OCI-LY1 (cell line): ENCODE results near the gene PLPPR4.

Experiments
- EZH2 ChIP-seq: fragments of 200-600 bp; sonication (generic), shearing (Covaris generic); IDR thresholded peaks from 2 replicates; pipeline ENCODE4 v1.8.0; 2017; ENCODE audit warnings: borderline replicate concordance, mixed run types, mild to moderate bottlenecking, antibody characterized with exemption, low read length, moderate library complexity, mixed read lengths
- TF ChIP-seq, protein P1 (sequence below): fragments of 200-600 bp; sonication (generic), shearing (Covaris generic); IDR thresholded peaks from 2 replicates; pipeline ENCODE4 v1.5.1; 2017; ENCODE audit warnings: mild to moderate bottlenecking, antibody characterized with exemption, low read length, moderate library complexity, mixed read lengths

DNA sequence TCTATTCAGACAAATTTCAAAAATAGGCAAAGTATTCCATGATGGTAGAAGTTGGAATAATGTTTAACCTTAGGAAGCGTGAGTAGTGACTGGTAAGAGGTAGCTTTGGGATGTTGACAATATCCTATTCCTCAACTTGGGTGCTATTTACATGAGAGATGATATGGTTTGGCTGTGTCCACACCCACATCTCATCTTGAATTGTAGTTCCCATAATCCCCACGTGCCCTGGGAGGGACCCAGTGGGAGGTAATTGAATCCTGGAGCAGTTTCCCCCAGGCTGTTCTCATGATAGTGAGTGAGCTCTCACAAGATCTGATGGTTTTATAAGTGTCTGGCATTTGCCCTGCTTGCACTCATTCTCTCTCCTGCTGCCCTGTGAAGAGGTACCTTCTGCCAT lies 67.3 kb downstream of the PLPPR4 start:
- TF ChIP-seq, protein P1, sequence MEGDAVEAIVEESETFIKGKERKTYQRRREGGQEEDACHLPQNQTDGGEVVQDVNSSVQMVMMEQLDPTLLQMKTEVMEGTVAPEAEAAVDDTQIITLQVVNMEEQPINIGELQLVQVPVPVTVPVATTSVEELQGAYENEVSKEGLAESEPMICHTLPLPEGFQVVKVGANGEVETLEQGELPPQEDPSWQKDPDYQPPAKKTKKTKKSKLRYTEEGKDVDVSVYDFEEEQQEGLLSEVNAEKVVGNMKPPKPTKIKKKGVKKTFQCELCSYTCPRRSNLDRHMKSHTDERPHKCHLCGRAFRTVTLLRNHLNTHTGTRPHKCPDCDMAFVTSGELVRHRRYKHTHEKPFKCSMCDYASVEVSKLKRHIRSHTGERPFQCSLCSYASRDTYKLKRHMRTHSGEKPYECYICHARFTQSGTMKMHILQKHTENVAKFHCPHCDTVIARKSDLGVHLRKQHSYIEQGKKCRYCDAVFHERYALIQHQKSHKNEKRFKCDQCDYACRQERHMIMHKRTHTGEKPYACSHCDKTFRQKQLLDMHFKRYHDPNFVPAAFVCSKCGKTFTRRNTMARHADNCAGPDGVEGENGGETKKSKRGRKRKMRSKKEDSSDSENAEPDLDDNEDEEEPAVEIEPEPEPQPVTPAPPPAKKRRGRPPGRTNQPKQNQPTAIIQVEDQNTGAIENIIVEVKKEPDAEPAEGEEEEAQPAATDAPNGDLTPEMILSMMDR: no peak
- TF ChIP-seq EZH2: no peak
